Measurements from ENCODE around the gene PLPP3. TPM values are rescaled to one million over a fixed set of nuclear protein-coding genes. Genes with fewer than 3 reads are reported as not detected.

Gene PLPP3
- total RNA-seq, 1 donor from 2014 or later = 236 TPM

- intact Hi-C loops (cut with DNase I) = no loop called here
These were observed 11.2 kb upstream of the PLPP3 start for GRCh38 chr1:56590520-56591011.

GRCh38 chr1:56589369-56589768 lies 10.0 kb upstream of the PLPP3 start:
- DNase-seq (ENCODE audit: extremely low spot score in 2 of 2) = no peak
- no peaks in the 10 kb centered on the region for H3K27me3 ChIP-seq
- TF ChIP-seq POLR2A (IDR thresholded peaks at IDR 0.05) = no peak
- no peak for TF ChIP-seq POLR2AphosphoS5 (IDR thresholded peaks at IDR 0.05; ENCODE audit: insufficient read depth in 1 of 2, low read depth in 1 of 2)
- H3K27ac ChIP-seq = no peak overlapping the region
- H3K9me3 ChIP-seq = no peaks in the 10 kb centered on the region
- no peak overlapping the region for H3K4me3 ChIP-seq
- intact Hi-C loops (cut with DNase I) = loop anchor here (10.0 kb wide), 1 partner anchor 1455 kb away; no protein-coding TSS in a partner anchor
- H3K36me3 ChIP-seq = no peaks in the 10 kb centered on the region
- no peaks in the 10 kb centered on the region for H3K4me1 ChIP-seq

More at GRCh38 chr1:56590520-56591011, 11.2 kb upstream of the PLPP3 start:
- no peaks in the 10 kb centered on the region for H3K4me1 ChIP-seq
- H3K27me3 ChIP-seq = no peaks in the 10 kb centered on the region
- no peaks in the 10 kb centered on the region for H3K36me3 ChIP-seq
- TF ChIP-seq POLR2A (IDR thresholded peaks at IDR 0.05) (no peak), CTCF (IDR thresholded peaks at IDR 0.05) (no peak), POLR2AphosphoS5 (IDR thresholded peaks at IDR 0.05; ENCODE audit: insufficient read depth in 1 of 2, low read depth in 1 of 2) (no peak)
- DNase-seq (ENCODE audit: extremely low spot score in 2 of 2) = no peak
- no peak overlapping the region for H3K27ac ChIP-seq
- H3K9me3 ChIP-seq = no peaks in the 10 kb centered on the region
- H3K4me3 ChIP-seq = no peak overlapping the region

- DNase-seq (ENCODE audit: extremely low spot score in 2 of 2) = no peak
- no peaks in the 10 kb centered on the region for H3K36me3 ChIP-seq
- no peaks in the 10 kb centered on the region for H3K9me3 ChIP-seq
- no peak overlapping the region for H3K4me3 ChIP-seq
- TF ChIP-seq POLR2A (IDR thresholded peaks at IDR 0.05) (no peak), POLR2AphosphoS5 (IDR thresholded peaks at IDR 0.05; ENCODE audit: insufficient read depth in 1 of 2, low read depth in 1 of 2) (no peak), CTCF (IDR thresholded peaks at IDR 0.05) (no peak)
- H3K4me1 ChIP-seq = peaks cover 7% of the 10 kb centered on the region
- H3K27me3 ChIP-seq = no peaks in the 10 kb centered on the region
- H3K27ac ChIP-seq = no peak overlapping the region
- intact Hi-C loops (cut with DNase I) = loop anchor here (10.0 kb wide), 1 partner anchor 1452 kb away; no protein-coding TSS in a partner anchor
These were observed 7.1 kb upstream of the PLPP3 start for GRCh38 chr1:56586502-56586901.

GRCh38 chr1:56585985-56586384 lies 6.6 kb upstream of the PLPP3 start:
- TF ChIP-seq POLR2AphosphoS5 (IDR thresholded peaks at IDR 0.05; ENCODE audit: insufficient read depth in 1 of 2, low read depth in 1 of 2) = no peak
- no peak for TF ChIP-seq POLR2A (IDR thresholded peaks at IDR 0.05)
- TF ChIP-seq CTCF (IDR thresholded peaks at IDR 0.05) = no peak
- no peaks in the 10 kb centered on the region for H3K27me3 ChIP-seq
- intact Hi-C loops (cut with DNase I) = loop anchor here (2.0 to 10.0 kb wide), 2 partner anchors 1301 to 1451 kb away; no protein-coding TSS in a partner anchor
- H3K27ac ChIP-seq = no peak overlapping the region
- peaks cover 7% of the 10 kb centered on the region for H3K4me1 ChIP-seq
- DNase-seq (ENCODE audit: extremely low spot score in 2 of 2) = no peak
- H3K36me3 ChIP-seq = no peaks in the 10 kb centered on the region
- H3K9me3 ChIP-seq = no peaks in the 10 kb centered on the region
- H3K4me3 ChIP-seq = no peak overlapping the region

- DNase-seq (ENCODE audit: extremely low spot score in 2 of 2) = no peak
- intact Hi-C loops (cut with DNase I) = loop anchor here (2.0 to 10.0 kb wide), 2 partner anchors 1300 to 1450 kb away; no protein-coding TSS in a partner anchor
- Histone ChIP-seq H3K36me3 (no peaks in the 10 kb centered on the region), H3K4me3 (no peak overlapping the region), H3K27me3 (no peaks in the 10 kb centered on the region), H3K27ac (no peak overlapping the region), H3K4me1 (peaks cover 9% of the 10 kb centered on the region), H3K9me3 (no peaks in the 10 kb centered on the region)
- TF ChIP-seq POLR2A (IDR thresholded peaks at IDR 0.05) (no peak), CTCF (IDR thresholded peaks at IDR 0.05) (peak; percentile 68 to 91 (median 88)), POLR2AphosphoS5 (IDR thresholded peaks at IDR 0.05; ENCODE audit: insufficient read depth in 1 of 2, low read depth in 1 of 2) (peak in 1 of 2 donors; percentile 35)
These were observed 5.7 kb upstream of the PLPP3 start for GRCh38 chr1:56584910-56585528.
